Activated T-cell treated with anti-CD3 and anti-CD28 coated beads, Interleukin-2, amount 50 U/mL, for 1 hour (primary cell): ENCODE data around the gene IGSF8.

ENCODE experiments used
- DNase-seq: peaks from one replicate; pipeline ENCODE4 v3.0.0-alpha.2; 2020

The IGSF8 gene

DNA sequence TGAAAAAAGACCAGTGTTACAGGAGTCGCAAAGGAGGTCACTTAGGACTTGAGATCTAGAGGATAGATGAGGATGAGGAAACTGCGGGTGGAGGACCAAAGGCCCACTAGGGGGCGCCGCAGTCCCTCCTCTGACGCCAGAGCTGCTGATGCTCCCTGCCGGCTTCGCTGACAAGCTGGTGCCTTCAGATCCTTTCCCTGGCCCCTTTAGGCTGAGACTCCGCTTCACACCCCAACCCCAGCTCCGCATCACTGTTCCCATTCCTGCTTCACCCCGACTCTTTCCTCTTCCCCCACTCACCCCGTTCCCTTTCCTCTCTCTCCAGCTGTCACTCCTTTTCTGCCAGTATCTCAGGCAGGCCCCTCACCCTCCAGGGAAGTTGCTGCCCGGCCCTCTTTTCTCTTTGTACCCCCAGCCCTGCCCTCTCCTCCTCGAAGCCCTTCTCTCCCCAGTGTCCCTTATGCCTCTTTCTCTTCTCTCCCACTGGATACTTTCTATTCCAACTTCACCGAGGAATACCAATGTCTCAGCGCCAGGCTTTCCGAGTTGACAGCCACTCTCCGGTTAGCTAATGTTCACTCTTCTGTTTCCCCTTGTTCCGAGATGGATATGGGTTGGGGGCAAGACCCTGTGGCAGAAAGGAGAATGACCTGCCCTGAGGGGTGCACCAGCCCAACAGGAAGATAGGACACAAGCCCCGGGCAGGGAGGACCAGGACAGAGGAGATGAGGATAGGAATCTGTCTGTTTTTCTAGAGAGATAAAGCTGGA, 12.5 kb downstream of the IGSF8 start:
- peak; percentile 81 for DNase-seq

DNA sequence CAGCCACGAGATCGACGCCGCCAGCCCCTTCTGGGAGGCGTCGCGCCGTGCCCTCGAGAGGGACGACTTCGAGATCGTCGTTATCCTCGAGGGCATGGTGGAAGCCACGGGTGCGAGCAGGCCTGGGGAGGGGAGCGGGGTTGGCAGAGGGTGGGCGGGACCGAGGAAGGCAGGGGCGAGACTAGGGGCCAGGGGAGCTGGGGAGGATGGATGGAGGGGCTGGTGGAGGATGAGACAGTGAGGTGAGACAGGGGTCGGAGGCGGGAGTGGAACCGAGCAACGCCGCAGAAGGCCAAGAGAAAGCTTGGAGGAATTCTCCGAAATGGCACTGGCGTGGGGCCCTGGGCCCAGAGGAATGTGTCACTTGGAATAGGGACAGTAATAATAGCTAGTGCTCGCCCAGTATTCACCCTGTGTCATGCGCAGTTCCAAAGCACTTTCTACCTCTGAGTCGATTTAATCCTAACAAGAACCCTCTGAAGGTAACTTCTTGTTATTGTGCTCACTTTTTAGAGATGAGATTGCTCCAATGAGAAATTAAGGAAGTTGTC, 13.6 kb downstream of the IGSF8 start:
- no peak for DNase-seq

DNA sequence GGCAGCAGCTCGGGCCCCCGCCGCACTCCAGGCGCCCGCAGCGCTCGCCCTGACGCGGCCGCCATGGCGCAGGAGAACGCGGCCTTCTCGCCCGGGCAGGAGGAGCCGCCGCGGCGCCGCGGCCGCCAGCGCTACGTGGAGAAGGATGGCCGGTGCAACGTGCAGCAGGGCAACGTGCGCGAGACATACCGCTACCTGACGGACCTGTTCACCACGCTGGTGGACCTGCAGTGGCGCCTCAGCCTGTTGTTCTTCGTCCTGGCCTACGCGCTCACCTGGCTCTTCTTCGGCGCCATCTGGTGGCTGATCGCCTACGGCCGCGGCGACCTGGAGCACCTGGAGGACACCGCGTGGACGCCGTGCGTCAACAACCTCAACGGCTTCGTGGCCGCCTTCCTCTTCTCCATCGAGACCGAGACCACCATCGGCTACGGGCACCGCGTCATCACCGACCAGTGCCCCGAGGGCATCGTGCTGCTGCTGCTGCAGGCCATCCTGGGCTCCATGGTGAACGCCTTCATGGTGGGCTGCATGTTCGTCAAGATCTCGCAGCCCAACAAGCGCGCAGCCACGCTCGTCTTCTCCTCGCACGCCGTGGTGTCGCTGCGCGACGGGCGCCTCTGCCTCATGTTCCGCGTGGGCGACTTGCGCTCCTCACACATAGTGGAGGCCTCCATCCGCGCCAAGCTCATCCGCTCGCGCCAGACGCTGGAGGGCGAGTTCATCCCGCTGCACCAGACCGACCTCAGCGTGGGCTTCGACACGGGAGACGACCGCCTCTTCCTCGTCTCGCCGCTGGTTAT, 14.2 kb downstream of the IGSF8 start:
- DNase-seq: peak; percentile 81

DNA sequence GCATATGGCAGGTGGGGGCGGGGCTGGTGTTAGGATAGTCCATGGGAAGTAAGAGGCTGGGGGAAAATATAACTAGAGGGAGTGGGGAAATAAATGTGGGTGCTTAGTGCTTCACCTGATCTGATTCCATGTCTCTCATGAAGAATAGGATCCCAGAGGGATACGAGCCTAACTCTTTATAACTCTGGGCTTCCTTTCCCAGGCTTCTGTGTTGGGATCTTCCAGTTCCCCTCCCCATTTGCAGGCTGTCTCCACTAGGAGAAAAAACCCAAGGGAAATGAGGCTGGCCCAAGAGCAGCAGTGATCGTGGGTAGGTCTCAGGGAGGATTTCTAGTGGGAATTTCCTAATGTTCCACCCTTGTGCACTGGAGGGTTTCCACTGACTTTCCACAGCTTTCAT, 15.5 kb downstream of the IGSF8 start:
- no peak for DNase-seq

DNA sequence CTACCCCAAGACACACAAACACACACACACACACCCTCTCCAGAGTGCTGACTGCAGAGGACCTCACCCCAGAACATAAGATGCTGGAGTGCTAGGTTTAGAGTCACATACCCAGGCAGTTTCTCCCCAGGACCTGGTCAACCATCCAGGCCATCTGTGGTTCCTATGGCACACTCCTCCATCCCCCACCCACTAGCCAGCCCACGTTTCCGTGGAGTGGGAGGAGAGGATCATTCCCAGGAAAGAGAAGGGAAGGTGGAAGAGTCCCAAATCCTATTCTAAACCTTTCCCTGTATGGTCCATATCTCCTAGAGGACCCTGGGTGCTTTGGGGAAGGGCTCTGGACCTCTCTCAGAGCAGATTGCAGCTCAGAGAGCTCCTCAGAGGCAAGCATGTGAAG, 15.9 kb downstream of the IGSF8 start:
- no peak for DNase-seq

DNA sequence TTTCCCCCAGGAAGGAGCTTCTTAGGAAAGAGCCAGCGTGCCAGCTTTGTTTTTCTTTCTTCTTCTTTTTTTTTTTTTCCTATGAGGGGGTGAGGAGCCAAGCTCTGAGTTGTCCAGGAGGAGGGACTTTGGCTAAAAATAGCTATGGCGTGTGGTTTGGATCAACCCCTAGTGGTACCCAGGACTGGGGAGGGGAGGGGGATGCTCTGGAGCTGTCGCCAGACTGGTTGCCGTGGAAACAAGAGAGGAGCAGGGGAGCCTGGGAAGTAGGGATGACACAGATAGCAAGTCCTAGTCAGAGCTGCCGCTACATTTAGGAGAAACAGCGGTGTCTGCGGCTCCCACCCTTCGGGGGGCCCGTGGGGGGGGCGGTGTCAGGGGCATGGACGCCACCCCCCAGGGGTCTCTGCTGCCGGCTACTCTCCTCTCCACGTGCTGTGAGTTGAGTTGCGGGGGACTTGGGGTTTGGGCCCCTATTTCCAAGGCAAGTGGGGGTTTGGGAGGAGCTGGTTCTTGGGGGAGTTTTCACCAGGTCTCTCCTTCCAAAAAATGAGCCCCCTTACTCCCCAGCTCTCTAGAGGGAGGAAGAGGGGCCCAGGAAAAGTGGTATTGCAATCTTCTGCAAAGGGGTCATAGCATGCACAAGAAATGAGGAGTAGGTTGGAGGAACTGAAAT, 17.0 kb downstream of the IGSF8 start, which contains the start of gene KCNJ9:
Gene KCNJ9, plus strand, starts transcription at position 278 of the 676 bp plus-strand sequence. CDS start 2,493 bp downstream, outside the sequence.
- DNase-seq: no peak

DNA sequence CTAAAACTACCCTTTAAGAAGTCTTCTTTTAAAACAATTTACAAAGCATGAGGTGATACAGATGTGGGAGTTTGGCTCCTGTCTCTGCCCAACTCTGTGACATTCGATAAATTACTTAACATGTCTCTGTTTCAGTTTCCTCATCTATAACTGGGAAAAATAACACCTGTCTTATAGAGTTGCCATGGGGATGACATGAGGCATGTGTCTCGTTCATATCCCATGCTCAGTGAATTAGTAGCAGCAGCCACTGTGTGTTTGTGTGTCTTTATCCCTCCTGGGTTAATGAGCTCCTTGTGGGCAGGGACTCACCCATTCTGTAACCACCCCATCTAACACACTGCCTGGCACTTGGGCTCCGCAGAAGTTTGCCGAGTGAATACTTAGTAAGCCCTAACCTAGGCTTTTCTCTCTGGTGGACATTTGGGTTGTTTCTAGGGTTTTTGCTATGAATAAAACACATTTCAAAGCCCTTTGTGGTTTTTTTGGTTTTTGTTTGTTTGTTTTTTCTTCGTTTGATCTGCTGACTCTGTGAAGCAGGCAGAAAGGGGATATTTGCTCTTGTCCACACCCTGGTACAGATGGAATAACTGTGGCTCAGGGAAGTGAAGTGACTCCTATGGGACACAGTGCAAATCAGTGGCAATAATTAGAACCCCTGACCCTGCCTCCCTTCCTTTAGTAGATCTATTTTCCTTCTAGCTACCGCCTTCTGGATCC, 17.9 kb downstream of the IGSF8 start:
- no peak for DNase-seq

DNA sequence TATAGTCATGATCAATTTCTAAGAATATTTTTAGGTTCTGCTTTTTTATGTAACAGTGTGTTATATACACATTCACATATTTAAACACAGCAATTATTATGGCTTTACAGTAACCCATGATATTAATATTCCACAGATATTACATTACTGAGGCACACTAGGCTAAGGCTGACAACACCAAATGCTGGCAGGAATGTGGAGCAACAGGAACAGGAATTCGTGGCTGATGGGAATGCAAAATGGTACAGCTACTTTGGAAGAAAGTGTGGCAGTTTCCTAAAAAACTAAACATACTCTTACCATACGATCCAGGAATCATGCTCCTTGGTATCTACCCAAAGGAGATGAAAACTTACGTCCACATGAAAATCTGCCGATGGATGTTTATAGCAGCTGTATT, 19.0 kb downstream of the IGSF8 start:
- DNase-seq: no peak

DNA sequence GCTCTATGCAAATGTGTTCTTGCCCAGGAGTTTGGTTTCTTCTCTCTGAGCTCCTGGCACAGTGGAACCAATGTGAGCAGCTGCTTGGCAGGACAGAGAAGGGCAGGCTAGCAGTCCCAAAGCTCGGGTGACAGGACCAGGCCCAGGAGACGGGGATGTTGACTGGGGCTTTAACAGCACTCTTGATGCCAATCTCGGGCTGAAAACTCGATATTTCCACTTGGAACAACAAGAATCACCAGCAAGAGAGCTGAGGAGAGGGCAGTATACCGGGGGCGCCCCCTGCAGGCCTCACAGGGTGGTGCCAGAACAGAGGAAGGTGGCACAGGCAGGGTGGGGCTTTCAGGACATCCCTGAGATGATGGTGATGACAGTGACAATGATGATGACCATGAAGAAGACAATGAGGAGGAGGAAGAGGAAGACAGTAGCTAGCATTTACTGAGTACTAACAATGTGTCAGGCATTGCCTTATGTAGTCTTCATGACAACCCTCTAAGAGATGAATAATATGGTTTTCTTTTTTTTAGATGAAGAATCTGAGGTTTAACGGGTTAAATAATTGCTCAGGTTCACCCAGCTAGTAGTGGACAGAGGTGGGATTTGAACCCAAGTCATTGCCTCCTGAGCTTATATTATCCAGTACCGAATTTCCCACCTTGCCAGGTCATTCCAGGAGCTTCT, 19.8 kb downstream of the IGSF8 start:
- DNase-seq: peak; percentile 70

DNA sequence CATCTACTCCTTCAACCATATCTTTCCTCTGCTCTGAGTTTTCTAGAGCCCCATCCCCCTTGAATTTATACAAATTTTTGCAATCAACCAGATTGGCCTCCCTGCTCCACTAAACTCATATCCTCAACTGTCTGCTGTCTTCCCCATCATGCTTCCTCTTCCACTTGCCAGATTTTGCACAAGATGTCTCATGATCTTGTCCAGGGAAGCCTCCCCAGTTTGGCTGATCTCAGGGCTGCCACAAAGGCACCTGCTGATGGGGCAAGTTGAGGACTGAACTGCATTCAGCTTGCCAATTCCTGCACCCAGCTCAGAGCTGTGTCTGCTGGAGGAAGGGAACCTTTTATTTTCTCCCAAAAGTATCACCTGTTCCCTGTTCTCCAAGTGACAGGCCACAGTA, 20.9 kb downstream of the IGSF8 start:
- no peak for DNase-seq

DNA sequence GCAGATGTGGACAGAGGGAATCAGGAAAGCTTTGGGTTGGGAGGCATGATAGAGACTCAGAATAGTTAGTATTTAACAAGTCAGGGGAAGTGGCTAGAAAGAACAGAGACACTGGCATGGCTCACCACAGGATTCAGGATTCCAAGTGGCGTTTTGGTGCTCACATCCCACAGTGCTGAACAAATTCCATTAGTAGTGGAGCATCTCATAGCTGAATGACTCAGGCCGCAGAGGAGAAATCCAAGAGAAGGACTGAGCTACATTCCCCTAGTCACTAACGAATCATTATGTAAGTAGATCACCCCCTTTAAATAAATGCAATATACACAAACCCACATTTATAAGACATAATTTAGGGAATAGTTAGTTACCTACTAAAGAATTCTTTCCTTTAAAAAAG, 22.1 kb downstream of the IGSF8 start:
- DNase-seq: no peak

DNA sequence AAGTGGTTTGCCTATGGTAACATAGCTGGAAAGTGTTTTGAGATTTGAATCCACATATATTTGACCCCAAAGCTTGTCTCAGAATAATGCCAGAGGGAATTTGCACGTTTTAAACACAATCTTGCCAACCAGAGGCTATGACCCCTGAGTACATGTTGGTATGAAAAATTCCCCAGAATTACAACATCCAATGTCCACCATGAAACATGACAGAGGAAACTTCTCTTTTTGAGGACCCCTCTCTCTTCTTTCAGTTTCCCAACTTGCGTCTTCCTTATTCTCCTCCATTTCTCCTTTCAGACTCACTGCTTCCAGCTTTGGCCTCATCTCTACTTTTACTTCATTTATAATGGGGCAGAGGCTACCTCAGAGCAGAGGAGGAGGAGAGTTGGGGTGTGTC, 22.6 kb downstream of the IGSF8 start:
- DNase-seq: no peak

DNA sequence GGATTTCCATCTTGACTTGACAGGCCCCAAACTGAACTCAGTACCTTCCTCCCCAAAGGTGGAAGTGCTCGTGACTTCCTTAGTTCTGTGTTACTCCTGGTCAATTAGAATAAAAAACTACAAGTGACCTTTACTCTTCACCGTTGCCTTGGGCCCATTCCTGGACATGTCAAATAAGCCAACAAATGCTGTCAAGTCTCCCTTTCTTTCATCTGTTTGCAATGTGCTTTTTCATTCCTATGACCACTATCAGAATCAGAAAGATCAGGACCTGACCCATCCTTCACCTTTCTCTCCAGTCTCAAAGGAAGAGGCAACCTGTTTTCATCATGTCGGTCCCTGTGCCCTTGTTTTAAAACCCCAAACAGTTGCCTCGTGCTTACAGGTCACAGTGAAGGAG, 23.6 kb downstream of the IGSF8 start:
- DNase-seq: no peak

DNA sequence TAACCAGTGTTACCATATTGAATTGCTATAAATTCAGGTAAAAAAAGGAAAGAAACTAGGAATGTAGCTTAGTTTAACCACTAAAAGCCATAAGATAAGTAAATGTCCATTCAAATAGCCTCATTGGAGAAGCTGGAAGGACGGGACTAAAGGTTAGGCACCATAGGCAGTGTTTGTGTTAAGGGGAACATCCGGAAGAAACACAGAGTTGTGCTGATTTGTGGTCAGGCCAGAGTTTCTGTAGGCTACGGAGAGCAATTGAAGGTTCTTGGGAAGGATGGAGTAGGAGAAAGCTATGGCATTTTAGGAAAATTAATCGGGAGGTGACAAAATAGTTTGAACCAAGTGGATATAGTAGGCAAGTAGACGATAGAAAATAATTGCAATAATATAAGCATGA, 27.1 kb downstream of the IGSF8 start:
- no peak for DNase-seq

DNA sequence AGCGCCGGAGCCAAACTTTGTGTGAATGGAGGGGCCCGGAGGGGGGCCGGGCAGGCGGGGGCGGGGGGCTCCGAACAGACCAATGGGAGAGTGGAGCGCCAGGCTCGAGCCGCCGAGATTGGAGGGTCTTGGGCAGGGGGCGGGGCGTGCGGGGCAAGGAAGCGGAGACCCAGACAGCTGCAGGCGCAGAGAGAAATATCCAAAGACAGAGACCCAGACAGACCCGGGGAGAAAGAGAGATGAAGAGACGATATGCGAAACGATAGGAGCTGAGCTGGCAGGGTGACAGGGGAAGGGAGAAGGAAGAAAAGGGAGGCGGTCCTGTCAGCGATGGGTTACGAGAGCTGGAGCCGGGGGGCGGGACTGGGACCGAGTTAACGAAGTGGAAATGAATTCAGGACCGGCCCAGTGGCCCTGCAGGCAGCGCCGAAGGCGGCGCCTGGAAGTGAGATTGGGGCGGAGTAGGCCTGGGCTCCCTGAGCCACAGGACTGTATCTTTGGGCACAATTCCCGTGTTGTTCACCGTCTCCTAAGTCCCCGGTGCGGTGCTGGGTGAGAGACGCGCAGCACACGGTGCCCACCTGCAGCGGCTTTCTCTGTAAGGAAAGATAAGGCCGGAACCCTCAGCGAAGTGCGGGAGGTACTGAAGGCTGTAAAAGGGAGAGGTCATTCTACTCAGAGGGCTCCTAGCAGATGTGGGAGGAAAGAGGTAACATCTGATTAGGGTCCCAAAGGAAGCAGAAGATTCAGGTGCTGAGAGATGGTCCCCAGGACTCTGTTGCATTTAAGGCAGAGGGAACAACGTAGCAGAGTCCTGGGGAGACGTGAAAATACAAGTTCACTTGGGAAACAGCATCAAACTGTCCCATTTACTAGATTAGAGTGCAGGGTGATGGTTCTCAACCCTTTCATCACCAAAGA, 27.9 kb downstream of the IGSF8 start:
- peak; percentile 79 for DNase-seq

DNA sequence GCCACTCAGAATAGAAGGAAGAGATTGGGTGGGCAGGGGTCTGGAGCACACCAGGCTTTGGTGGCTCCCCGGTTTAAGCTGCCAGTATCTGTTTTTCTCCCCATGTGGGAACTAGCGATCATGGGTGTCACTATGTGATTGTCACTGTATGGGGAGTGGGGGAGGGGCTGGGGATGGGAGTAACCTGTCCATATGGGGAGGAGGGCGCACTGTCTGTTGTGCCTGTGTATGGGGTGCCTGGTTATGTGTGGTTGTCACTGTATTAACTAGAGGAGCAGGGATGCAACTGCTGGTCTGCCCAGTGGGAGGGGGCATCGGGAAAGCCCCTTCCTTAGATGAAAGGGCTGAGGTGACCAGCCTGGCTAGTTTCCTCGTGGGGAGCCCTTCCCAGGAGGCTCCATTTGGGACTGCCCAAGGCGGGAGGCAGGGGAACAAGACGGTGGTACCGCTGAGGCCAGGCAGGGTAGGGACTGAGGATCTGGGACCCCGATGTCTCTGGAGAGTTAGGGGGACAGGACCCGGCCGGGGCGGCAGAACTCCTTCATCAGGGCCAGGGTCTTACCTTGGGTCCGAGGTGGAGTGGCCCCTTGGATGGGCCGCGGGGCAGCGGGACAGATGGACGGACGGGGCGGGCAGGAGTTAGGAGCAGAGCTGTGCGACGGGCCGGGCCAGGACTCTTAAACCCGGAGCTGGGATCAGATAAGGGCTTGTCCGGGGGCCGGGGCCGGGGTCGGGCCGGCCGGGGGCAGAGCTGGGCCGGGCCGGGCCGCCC, 28.8 kb downstream of the IGSF8 start, which contains the start of gene KCNJ10:
Gene KCNJ10, minus strand, starts transcription at position 701 of the 772 bp plus-strand sequence. CDS start 27,628 bp downstream, outside the sequence.
- DNase-seq: no peak

DNA sequence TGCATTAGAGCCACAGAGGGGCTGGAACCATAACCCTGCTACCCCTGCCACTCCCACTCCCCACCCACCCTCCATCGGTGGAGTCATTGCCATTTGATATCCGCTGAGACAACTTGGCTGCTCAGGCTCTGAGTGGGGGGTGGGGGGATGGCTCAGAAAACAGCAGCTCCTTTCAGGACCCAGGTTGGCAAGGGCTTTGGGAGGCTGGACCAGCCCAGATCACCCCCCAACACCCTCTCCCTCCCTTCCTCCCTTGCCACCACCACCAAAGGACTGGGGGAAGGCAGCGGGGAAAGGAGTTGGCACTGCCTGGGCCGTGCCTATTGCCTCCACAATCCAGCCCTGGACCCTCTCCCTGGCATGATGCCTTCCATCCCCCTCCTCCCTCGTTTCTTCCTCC, 30.2 kb downstream of the IGSF8 start:
- no peak for DNase-seq

DNA sequence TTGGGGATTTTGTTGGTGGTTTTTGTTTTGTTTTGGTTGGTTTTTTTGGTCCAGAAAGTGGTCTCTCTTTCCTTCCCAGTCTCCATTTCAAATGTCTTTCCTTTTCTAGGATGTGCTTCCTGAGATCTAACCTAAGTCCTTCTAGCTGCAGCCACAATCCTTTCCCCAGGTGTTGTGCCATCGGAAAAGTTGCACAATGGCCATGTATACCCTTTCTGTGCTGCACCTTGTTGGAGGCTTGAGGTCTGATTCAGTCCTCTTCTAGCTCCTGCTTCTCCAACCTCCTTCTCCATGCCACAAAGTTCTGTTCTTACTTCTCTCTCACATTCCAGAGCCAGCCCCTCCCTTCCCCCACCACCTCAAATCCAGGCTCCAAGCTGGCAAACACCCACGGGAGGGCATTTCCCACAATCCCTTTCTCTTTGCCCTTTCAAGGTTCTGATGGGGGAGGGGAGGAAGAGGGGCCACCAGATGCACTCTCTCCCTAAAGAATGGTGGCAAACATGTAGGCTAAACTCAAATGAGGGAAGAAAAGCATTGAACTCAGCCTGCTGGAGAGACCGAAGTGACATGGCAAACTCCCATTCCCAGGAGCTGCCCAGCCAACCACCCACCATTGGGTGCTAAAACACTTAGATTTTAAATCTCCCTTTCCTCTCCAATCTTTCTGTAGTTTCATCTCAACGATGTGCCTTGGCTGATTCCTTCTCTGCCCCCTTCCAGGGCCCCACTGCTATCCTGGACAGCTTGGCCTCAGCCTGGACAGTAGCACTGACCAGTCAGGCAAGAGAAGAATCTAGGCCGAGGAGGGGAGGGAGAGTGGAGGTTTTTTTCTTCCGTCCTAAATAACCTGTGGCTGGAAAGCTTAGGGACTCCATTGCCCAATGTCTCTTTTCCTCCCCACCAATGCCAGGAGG, 31.3 kb downstream of the IGSF8 start:
- no peak for DNase-seq

DNA sequence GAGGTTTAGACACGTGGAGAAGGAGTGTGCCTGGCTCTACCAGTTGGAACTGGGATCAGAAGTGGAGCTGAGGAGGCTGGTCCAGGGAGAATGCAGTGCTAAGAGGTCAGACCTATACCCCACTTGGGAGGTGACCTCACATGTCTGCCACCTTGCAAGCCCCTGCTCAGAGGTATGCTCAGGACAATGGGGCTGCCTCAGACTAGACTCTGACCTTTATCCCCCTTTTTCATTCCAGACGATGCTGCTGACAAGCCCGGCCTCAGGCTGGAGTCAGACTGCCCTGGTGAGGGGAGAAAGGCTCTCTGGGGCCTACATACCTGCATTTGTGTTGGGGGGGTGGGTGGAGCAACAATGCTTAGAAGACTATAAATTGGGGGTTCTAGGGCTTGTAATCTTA, 33.7 kb downstream of the IGSF8 start:
- DNase-seq: no peak
